CD4-positive, alpha-beta T cell treated with Interleukin-4 for 1 hour (primary cell): ENCODE results near the gene NMRAL1.

Experiments
- DNase-seq, 2 donors: peaks; one replicate each; pipeline ENCODE4 v3.0.0-alpha.2; 2020 to 2022

The NMRAL1 gene

GRCh38 chr16:4463522-4464163 lies 10.8 kb downstream of the NMRAL1 start:
- DNase-seq, result no peak

DNA sequence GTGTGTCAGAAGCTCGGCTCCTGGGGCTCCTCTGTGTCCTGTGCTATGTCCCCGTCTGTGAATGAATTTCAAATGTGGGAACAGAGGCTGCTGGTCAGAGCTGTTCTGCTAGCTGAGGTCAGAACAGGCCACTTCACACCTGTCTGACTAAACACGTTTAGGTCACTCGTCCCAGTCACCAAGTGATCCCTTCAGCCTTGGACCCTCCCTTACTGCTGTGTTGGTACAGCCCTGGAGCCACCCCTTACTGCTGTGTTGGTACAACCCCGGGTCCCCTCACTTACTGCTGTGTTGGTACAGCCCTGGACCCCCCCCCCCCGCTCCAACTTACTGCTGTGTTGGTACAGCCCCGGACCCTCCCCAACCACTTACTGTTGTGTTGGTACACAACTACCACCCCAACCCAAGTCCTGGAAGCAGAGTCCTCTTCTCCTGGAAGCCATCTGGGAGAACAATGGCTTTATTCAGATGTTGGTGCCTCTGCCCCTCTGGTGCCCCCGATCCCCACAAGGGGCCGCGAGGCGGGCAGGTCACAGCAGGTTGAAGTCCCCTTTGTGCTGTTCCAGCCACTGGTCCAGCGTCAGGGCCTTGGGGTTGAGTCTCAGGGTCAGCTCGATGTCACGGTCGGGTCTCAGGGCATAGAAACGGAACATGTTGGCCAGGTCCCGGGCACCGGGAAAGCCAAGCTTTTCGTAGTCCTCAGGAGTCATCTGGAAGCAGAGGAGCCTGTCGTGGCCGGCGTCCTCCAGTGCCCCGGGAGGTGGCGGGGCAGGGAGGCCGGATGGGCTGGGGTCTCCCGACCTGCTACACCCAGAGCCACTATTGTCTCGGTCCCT lies 13.0 kb downstream of the NMRAL1 start:
- DNase-seq, result no peak

DNA sequence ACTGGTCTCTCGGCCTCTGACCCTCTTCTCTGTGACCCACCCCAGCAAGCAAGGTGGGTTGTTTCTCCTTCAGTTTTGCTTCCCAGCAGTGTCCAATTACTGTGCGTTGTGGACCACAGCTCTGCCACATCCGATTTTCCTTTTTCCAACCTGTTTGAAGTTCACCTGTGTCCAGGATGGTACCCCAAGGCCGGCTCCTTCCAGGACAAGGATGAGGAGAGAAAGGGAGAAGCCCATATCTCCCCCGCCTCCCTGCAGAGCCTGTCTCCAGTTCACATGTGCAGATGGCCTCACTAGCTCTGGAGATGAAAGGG lies 13.5 kb downstream of the NMRAL1 start:
- DNase-seq, result no peak

GRCh38 chr16:4455951-4456350 lies 18.5 kb downstream of the NMRAL1 start:
- no peak for DNase-seq

DNA sequence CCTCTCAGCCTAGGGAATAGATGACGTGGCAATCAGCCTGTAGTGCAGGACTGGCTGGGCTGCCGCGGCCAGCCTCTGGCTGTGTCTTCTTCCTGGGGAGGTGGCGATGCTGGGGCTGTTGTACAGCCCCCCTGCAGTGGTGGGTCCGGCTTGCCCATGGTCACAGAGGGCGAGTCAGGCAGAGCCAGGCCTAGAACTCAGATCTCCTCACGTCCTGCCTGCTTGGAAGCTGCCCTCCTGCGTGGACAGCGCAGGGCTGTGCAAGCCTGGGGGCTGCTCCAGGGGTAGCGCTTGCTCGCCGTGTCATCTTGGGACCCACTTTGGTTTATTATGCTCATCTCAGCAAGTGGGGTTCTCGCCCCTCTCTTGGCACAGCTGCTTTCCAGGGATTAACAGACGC lies 19.3 kb downstream of the NMRAL1 start:
- no peak for DNase-seq

- DNase-seq, result no peak
Measured at GRCh38 chr16:4454623-4455022, 19.8 kb downstream of the NMRAL1 start.

DNA sequence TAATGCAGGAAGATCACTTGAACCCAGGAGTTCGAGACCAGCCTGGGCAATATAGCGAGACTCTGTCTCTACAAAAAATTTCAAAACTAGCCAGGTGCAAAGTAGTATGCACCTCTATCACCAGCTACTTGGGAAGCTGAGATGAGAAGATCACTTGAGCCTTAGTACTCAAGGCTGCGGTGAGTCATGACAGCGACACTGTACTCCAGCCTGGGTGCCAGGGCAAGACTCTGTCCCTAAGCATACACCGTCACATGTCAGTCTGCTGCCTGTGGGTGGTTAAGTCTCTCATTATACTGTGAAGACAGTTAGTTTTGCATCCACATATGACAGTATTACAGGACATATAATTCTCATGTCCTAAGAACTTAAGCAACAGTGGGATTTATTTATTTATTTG lies 21.8 kb downstream of the NMRAL1 start:
- no peak for DNase-seq

DNA sequence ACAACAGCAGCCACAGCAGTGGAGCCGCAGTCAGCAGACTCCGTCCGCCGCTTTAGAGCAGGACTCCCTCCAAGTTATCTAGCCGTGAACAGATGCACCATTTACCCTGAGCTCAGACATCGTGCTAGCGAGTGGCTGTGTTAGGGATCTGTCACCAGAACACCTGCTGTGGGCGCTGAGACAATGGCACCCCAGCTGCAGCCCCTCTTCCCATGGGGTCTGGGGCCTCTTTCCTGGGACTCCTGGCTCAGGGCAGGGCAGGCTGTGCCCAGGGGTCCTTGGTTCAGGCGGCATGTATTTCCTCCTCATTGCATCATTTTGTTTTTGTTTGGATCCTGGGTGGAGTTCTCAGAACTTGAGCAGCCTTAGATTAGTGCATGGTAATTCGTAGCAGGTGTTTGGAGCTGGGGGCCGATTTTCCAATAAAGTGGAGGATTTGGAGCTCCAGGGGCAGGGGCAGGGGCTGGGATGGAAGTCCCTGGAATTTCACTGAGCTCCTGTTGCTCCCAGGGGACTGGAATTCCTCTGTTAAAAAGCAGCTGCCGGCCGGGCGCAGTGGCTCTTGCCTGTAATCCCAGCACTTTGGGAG lies 23.4 kb downstream of the NMRAL1 start:
- no peak for DNase-seq

- no peak for DNase-seq
Measured at GRCh38 chr16:4450430-4450829, 24.0 kb downstream of the NMRAL1 start.

GRCh38 chr16:4443986-4444385 lies 30.4 kb downstream of the NMRAL1 start:
- no peak for DNase-seq

DNA sequence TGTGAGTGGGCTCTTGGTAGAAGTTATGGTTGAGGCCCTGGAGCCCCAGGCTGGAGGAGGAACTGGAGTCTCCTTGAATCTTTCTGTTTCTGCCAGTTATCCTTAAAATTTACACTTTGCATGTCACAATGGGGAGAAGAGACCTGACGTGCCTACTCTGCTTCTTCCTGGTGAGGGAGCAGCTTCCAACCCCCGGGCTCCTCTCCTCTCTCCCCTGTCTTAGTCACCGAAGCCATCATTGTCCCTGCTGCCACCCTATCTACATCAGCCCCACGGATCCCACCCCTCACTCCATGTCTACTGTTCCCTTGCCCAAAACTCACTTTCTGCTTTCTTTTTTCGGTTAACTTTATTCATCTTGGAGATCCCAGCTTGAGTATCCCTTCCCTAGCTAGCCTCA lies 31.2 kb downstream of the NMRAL1 start:
- DNase-seq, result no peak

GRCh38 chr16:4442371-4442770 lies 32.1 kb downstream of the NMRAL1 start:
- no peak for DNase-seq

DNA sequence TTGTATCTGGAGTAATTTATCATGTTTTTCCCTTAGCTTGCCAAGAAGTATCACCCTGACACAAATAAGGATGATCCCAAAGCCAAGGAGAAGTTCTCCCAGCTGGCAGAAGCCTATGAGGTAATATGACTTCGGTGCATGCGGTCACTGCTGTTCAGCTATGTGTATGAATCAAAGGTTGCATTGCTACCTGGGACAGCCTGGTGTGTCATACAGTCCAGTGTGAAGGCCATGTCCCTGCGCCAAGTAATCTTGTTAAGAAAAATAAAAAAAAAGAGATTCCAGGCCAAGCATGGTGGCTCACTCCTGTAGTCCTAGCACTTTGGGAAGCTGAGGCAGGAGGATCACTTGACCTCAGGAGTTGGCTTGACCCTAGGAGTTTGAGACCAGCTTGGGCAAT lies 37.1 kb downstream of the NMRAL1 start:
- DNase-seq, result no peak

DNA sequence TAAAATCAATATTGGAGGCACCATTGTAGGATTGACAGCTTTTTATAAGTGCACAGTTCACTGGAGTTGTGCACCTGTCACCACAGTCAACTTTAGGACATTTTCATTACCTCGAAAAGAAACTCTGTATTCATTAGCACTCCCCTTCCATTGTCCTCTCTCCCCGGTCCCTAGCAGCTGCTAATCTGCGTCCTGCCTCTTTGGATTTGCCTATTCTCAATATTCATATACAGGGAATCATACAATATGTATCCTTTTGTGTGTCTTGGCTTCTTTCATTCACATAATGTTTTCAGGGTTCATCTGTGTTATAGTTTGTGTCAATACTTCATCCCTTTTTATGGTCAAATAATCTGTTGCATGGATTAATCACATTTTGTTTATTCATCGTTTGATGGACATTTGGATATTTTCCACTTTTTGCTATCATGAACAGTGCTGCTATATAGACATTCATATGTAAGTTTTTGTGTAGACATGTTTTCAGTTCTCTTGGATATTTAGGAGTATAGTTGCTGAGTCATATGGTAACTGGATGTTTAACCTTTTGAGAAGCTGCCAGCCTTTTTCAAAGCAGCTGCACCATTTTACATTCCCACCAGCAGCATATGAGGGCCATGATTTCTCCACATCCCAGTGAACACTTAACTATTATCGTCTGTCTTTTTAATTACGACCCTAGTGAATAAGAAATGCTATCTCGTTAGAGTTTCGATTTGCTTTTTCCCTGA lies 38.9 kb downstream of the NMRAL1 start:
- no peak for DNase-seq

DNA sequence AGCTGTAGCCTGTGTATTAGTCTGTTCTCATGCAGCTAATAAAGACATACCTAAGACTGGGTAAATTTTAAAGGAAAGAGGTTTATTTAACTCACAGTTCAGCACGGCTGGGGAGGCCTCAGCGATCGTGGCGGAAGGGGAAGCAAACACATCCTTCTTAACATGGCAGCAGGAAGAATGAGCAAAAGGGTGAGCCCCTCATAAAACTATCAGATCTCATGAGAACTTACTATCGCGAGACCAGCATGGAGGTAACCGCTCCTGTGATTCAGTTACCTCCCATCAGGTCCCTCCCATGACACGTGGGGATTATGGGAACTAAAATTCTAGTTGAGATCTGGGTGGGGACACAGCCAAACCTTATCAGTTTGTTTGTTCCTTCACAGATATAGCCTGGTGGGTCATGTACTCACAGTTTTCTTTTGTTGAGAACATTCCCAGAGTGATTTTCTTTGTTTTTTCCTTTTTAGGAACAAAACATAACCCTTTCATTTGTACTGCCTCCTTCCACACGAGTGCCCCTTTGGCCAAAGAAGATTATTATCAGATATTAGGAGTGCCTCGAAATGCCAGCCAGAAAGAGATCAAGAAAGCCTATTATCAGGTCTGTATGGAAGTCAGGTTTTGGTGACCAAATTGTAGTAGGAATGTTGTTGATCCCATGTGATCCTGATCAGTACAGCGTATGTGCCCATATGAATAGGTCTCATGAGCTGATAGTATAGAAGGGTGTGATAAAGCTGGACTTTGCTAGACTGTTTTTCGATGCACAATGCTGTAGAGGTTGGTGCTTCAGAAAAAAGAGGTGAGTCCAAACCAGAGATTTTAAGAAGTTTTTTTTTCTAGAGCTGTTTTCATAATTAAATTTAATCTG lies 40.3 kb downstream of the NMRAL1 start:
- no peak for DNase-seq

- no peak for DNase-seq
Measured at GRCh38 chr16:4433228-4433627, 41.2 kb downstream of the NMRAL1 start.

- DNase-seq, result no peak
Measured at GRCh38 chr16:4431023-4431422, 43.4 kb downstream of the NMRAL1 start.

- no peak for DNase-seq
Measured at GRCh38 chr16:4428500-4428899, 45.9 kb downstream of the NMRAL1 start.

DNA sequence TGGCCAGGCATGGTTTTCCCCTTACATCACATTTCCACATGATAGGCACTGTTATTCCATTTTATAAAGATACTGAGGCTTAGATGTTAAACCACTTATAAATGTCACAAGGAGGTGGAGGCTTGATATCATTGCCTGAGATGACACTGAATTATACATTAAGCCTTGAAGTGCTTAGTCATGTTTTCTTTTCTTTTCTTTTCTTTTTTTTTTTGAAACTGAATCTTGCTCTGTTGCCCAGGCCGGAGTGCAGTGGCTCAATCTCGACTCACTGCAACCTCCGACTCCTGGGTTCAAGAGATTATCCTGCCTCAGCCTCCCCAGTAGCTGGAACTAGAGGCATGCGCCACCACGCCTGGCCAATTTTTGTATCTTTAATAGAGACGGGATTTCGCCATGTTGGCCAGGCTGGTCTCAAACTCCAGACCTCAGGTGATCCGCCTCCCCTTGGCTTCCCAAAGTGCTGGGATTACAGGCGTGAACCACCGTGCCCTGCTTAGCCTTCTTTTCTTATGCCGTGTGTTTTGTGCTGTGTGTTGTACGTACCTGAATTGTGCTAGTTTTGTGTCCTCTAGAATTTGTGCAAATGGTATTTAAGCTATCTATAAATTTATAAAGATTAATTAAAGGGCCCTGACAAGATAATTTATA lies 47.6 kb downstream of the NMRAL1 start:
- DNase-seq, result no peak

DNA sequence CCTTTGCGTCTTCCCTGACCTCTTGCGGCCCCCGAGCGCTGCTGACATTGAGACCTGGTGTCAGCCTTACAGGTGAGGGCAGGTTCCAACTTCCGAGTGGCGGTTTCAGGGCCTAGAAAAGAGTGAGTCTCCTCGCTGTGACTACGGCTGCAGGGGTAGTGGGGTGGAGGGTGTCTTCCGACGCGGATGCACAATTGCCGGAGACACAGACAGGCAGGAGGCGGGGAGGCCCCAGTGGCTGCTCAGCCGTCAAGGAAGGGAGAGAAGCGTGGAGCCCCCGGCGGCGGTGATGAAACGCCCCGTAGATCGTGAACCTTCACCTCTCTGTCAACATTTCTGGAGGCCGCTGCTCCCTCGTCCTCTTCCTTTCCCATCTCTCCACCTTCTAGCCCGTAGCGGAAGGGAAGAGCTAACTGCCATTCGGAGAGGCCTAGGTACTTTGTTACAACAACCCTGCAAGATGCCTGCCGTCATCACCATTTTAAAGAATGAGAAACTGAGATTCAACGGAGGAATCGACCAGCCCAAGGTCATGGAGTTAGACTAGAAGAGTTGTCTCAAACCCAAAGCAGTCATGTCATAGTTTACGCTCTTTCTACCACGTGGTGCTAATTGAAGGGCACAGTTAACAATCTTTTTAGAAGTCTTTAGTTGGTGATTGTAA lies 48.3 kb downstream of the NMRAL1 start:
- no peak for DNase-seq

DNA sequence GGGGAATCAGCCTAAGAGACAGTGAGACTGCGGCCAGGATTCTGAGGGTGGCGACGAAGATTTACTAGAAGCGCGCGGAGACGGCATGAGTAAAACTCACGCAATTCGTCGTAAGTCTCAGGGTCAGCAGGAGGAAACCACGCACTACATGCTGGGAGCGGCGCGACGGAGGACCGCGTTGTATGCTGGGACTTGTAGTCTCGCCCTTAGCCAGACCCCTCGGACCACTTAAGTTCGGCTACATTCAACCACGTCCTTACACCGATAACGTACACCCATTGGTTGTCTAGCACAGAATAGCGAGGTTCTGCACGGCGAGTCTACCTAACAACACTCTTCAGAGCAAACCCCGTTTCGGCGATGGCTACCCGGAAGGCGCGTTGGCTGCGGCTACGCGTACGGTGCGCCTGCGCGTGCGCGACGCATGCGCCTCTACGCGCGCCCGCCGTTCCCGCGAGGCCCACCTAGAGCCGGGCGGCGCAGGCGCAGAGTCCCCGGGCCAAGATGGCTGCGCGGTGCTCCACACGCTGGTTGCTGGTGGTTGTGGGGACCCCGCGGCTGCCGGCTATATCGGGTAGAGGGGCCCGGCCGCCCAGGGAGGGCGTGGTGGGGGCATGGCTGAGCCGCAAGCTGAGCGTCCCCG lies 48.9 kb downstream of the NMRAL1 start, which contains the start of gene DNAJA3:
DNAJA3 (plus strand) TSS at position 491 of the 643 bp plus-strand sequence; CDS start at position 505, 14 bp downstream.
- peak; percentile 92 to 93 for DNase-seq
